Skin epidermis (tissue), 12 donors: ENCODE measurements around the gene TRIP10.

Experiments
- H3K27ac ChIP-seq, 21 experiments: fragments of 200-600 bp; sonication (generic) in 11 of 21; one replicate each; pipeline ENCODE4 v1.5.0; 2020; ENCODE audit warnings: mild to moderate bottlenecking in 3 of 21, inconsistent platforms in 2 of 21, moderate library complexity in 2 of 21
- H3K4me3 ChIP-seq, 7 experiments: fragments of 200-600 bp; sonication (generic) in 2 of 7; one replicate each; pipeline ENCODE4 v1.5.0; 2020; ENCODE audit warnings: inconsistent platforms in 2 of 7, mild to moderate bottlenecking in 2 of 7, moderate library complexity in 1 of 7

TRIP10 gene

GRCh38 chr19:6723108-6723618, 16.3 kb upstream of the TRIP10 start:
- H3K4me3 ChIP-seq: no peak overlapping the region
- H3K27ac ChIP-seq: peak overlapping the region in 10 of 21 experiments; percentile 8 to 58 (median 36)

GRCh38 chr19:6723738-6724137, 15.7 kb upstream of the TRIP10 start:
- H3K4me3 ChIP-seq: no peak overlapping the region
- H3K27ac ChIP-seq: peak overlapping the region in 8 of 21 experiments; percentile 8 to 58 (median 43)

GRCh38 chr19:6724631-6725492, 14.6 kb upstream of the TRIP10 start:
- Histone ChIP-seq H3K27ac (peak overlapping the region in 4 of 21 experiments; percentile 17 to 57 (median 24)), H3K4me3 (no peak overlapping the region)

- Histone ChIP-seq H3K27ac (peak overlapping the region in 2 of 21 experiments; percentile 19 to 57), H3K4me3 (no peak overlapping the region)
These were observed 13.8 kb upstream of the TRIP10 start for GRCh38 chr19:6725513-6726231.

DNA sequence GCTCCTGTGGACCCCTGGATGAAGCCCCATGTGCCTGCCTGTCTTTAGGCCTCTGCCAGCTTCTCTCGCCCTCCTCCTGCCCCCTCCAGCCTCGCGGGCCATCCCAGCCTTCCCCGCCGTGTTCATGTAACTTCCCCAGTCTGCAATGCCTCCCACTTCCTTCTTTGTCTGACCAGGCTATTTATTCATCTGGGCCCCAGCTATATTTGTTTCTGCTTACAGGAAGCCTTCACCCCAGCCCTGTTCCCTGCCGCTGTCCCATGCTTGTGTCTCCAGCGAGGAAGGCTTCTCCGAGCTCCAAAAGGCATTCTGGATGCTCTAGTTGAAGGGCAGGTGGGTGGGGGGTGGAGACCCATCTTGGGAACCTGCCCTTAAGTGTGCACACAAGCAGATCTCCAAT, 11.1 kb upstream of the TRIP10 start:
- no peak overlapping the region for H3K4me3 ChIP-seq
- H3K27ac ChIP-seq: peak overlapping the region in 7 of 21 experiments; percentile 10 to 61 (median 52)

GRCh38 chr19:6729573-6730152, 9.8 kb upstream of the TRIP10 start:
- H3K27ac ChIP-seq: peak overlapping the region in 1 of 21 experiments; percentile 30
- no peak overlapping the region for H3K4me3 ChIP-seq

- no peak overlapping the region for H3K4me3 ChIP-seq
- H3K27ac ChIP-seq: no peak overlapping the region
These were observed 9.2 kb upstream of the TRIP10 start for GRCh38 chr19:6730153-6730804.

- no peak overlapping the region for H3K27ac ChIP-seq
These were observed 8.4 kb upstream of the TRIP10 start for GRCh38 chr19:6730941-6731670.

DNA sequence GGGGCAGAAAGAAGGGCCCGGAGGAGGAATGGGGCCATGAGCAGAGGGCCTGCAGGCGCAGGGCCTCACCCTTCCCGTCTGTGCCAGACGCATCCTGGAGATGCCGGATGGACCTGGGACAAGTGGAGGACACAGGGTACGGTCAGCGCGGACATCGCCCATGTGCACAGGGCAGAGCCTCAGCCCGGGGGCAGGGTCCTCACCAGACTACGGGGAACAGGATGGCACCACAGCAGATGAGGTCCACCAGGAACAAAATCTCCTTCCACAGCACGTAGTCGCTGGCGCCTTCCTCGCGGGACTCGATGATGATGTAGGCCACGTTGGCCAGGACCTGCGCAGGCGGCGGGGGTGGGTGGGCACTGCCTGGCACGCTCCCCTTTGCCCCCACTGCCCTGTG, 7.7 kb upstream of the TRIP10 start:
- Histone ChIP-seq H3K4me3 (no peak overlapping the region), H3K27ac (no peak overlapping the region)

More at GRCh38 chr19:6730941-6731670, 8.4 kb upstream of the TRIP10 start:
- H3K4me3 ChIP-seq: no peak overlapping the region

- Histone ChIP-seq H3K27ac (no peak overlapping the region), H3K4me3 (no peak overlapping the region)
These were observed 6.6 kb upstream of the TRIP10 start for GRCh38 chr19:6732803-6733337.

DNA sequence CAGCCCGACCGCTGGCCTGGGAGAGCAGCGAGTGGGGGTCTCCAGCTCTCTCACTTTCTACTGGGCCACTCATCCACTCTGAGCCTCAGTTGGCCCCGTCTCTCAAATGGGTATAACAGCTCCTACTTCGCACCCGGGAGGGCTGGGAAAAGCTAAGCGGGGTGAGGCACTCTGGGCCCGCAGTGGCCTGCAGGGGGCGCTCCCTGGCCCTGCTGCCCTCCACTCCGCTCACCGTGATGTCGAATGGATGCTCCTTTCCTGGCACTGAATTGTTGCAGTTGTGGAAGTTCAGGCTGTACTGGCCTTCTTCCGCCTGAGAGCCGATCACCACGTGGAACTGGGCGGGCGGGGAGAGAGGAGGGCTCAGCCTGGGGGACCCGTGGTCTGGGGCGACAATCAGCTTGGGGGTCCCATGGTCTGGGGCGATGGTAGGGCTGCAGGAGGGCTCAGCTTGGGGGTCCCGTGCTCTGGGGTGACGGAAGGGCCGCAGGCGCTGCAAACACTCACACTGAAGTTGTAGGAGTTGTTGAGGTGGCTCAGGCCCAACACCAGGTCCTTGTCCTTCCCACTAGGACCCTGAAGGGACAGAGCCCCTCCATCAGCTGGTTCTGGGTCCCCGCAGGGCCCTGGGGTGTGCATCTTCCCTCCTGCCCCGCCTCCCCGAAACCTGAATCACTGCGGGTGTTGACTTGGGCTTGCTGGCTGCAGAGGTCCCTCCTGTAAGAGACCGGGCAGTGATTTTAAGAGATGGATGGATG, 6.0 kb upstream of the TRIP10 start:
- Histone ChIP-seq H3K4me3 (no peak overlapping the region), H3K27ac (no peak overlapping the region)

- no peak overlapping the region for H3K27ac ChIP-seq
- no peak overlapping the region for H3K4me3 ChIP-seq
These were observed 5.3 kb upstream of the TRIP10 start for GRCh38 chr19:6734096-6734696.

DNA sequence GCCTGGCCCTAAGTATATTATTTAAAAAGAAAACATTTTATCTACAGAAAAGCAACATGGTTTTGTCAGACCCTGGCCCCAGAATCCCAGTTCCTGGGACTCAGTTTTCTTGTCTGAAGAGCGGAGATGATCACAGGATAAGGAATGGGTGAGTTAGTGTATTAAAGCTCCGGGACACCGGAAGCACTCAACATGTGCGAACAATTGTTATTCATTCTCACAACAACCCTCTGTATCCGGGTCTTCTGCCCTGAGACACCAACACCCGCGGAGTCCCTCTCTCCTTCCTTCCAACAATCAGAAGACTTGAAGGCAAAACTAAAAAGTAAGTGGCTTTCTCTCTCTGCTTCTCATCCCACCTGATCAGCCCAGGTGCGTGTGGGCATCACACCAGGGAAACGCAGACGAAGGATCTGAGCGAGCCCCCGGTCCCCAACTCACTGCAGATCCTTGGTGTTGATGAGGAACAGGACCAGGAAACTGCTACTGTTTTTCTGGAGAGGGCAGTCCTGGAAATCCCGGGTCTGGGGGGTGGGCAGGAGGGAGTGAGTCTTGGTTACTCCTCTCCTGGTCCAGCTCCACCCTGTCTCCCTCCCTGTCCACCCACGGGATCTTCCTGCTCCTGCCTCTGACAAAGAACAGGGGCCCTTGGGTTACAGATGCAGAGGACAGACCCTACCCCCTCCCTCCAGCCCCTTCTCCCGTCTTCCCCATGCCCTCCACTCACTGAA, 4.1 kb upstream of the TRIP10 start:
- Histone ChIP-seq H3K4me3 (no peak overlapping the region), H3K27ac (peak overlapping the region in 11 of 21 experiments; percentile 7 to 98 (median 96))

DNA sequence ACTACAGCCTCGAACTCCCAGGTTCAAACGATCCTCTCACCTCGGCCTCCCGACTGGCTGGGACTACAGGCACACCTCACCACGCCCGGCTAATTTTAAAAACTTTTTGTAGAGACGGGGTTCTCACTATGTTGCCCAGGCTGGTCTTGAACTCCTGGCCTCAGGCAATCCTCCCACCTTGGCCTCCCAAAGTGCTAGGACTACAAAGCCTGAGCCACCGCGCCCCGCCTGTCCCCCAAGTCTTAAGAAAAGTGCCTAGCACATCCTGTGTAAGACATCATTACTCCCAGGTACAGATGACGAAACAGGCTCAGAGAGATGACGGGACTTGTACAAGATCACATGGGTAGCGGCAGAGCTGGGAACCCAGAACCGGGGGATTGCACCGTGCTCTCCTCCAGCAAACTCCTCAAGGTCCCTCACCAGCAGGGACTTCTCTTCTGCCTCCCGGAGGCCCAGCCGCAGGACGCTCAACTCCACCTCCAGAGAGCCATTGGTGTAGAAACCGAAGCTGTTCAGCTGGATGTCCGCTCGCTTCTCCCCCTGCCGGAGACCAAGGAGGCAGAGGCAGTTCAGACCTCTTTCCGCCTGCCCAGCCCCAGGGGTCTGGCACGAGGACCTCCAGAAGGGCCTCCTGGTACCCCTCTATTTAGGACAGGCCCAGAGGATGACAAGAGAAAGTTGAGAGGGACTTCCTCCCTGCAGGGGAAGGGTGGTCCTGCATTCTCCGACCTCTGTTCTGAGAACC, 3.1 kb upstream of the TRIP10 start:
- H3K4me3 ChIP-seq: peak overlapping the region; percentile 61 to 89 (median 79)
- peak overlapping the region in 20 of 21 experiments; percentile 91 to 99 (median 96) for H3K27ac ChIP-seq

- Histone ChIP-seq H3K27ac (peak overlapping the region; percentile 91 to 99 (median 96)), H3K4me3 (peak overlapping the region; percentile 61 to 89 (median 79))
These were observed 2.6 kb upstream of the TRIP10 start for GRCh38 chr19:6736917-6737283.

DNA sequence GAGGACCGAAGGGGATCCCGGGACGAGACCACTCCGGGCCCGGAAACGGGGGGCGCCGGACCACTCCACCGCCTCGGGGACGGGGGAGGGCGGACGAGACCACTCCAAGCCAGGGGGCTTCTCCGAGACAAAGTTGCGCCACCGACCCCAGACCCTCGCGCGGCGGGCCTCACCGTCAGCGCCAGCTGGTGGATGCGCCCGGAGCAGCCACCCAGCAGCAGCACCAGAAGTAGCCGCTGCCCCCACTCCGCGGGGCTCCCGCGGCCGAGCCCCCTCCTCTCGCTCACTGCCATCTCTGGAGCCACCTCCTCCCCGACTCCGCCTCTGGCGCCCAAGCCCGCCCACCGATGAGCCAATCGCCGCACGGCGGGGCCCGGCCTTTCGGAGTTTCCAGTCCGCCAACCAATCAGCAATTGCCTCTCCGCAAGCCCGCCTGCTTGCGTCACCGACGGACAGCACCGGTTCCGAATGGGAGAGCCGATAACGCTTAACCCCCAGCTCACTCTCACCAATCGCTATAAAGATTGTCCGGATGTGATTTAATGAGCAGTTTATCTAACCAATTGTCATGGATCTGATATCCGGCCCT, 2.1 kb upstream of the TRIP10 start, which contains the start of gene GPR108:
Gene GPR108 (minus strand): TSS at position 297 of the 589 bp plus-strand sequence. CDS start 4 bp downstream, at position 293.
- peak within 1 kb of the TSS; percentile 91 to 99 (median 96) for H3K27ac ChIP-seq

More for the DNA sequence above, 2.1 kb upstream of the TRIP10 start, which contains the start of gene GPR108:
- peak within 1 kb of the TSS; percentile 61 to 89 (median 79) for H3K4me3 ChIP-seq
